Endodermal cell (in vitro differentiated cells): Measurements from ENCODE around the gene SSU72. TPM values are rescaled to one million over a fixed set of nuclear protein-coding genes. Genes with fewer than 3 reads are reported as not detected.

ENCODE experiments used
- DNase-seq: peaks from one replicate; pipeline ENCODE4 v3.0.0-alpha.2; 2017
- H3K27ac ChIP-seq: 2 replicates; pipeline ENCODE4 v1.5.1; 2013; ENCODE audit warnings: mild to moderate bottlenecking, low read depth, low read length, moderate library complexity
- H3K27me3 ChIP-seq: 2 replicates; pipeline ENCODE4 v1.6.1; 2013; ENCODE audit warnings: mild to moderate bottlenecking, low read length, moderate library complexity; ENCODE audit not compliant: insufficient read depth, control insufficient read depth, poor library complexity, severe bottlenecking
- H3K36me3 ChIP-seq: 2 replicates; pipeline ENCODE4 v1.7.0; 2013; ENCODE audit warnings: mild to moderate bottlenecking, low read length, moderate library complexity; ENCODE audit not compliant: control insufficient read depth, insufficient read depth
- H3K4me1 ChIP-seq: one replicate; pipeline ENCODE4 v1.7.0; 2013; ENCODE audit warnings: low read length; ENCODE audit not compliant: control insufficient read depth, insufficient read depth
- H3K4me3 ChIP-seq: 2 replicates; pipeline ENCODE4 v1.5.1; 2013; ENCODE audit warnings: mild to moderate bottlenecking, low read length, moderate library complexity
- H3K9ac ChIP-seq: 2 replicates; pipeline ENCODE4 v1.6.1; 2013; ENCODE audit warnings: mild to moderate bottlenecking, low read length, moderate library complexity; ENCODE audit not compliant: poor library complexity, severe bottlenecking; ENCODE audit errors: extremely low read depth
- H3K9me3 ChIP-seq: 2 replicates; pipeline ENCODE4 v1.6.1; 2013; ENCODE audit warnings: mild to moderate bottlenecking, low read length, moderate library complexity; ENCODE audit not compliant: control insufficient read depth
- H3K27ac Mint-ChIP-seq: 2 replicates; pipeline ENCODE4 v1.8.0; 2020; ENCODE audit warnings: mixed read lengths
- H3K27me3 Mint-ChIP-seq: 2 replicates; pipeline ENCODE4 v1.8.0; 2021; ENCODE audit warnings: mild to moderate bottlenecking, mixed read lengths; ENCODE audit not compliant: insufficient read depth
- H3K36me3 Mint-ChIP-seq: 2 replicates; pipeline ENCODE4 v1.8.0; 2020; ENCODE audit warnings: low read depth, mixed read lengths
- H3K4me1 Mint-ChIP-seq: 2 replicates; pipeline ENCODE4 v1.8.0; 2020; ENCODE audit warnings: mixed read lengths
- H3K4me3 Mint-ChIP-seq: 2 replicates; pipeline ENCODE4 v1.8.0; 2020; ENCODE audit warnings: mild to moderate bottlenecking, moderate library complexity, mixed read lengths
- H3K9me3 Mint-ChIP-seq: 2 replicates; pipeline ENCODE4 v1.8.0; 2020; ENCODE audit warnings: mild to moderate bottlenecking, mixed read lengths
- WGBS, 2 experiments: methylation state at CpG; one replicate each; pipeline versions ENCODE4 v1.1.5 to v1.1.7; 2013; ENCODE audit warnings: missing lambda C conversion rate in 2 of 2, mixed read lengths in 1 of 2; ENCODE audit not compliant: insufficient coverage in 1 of 2, insufficient read length in 1 of 2; 5-methylcytosine and 5-hydroxymethylcytosine counted together
- total RNA-seq, 2 donors: library from RNA; stranded (reverse); fragmentation: NEBNext Ultra II Directional in 1 of 2; extraction: Animal tissue kit (Norgen Biotek cat#: 25700) in 1 of 2; gene quantifications; 2 replicates in 1 of 2; 3 replicates in 1 of 2; pipeline ENCODE4 v1.2.1, GENCODE V29; 2021
- TF ChIP-seq, protein P1 (sequence below): fragments of 200-600 bp; sonication (generic); conservative IDR thresholded peaks from 2 replicates; pipeline ENCODE4 v1.5.0; 2021; ENCODE audit warnings: antibody characterized with exemption, mild to moderate bottlenecking

The SSU72 gene
- total RNA-seq, 2 donors from 2014 or later = 133 to 138 TPM

GRCh38 chr1:1606232-1606631 lies 31.6 kb upstream of the SSU72 start:
- Histone ChIP-seq H3K27ac (no peak overlapping the region), H3K27me3 (peaks cover 14% of the 10 kb centered on the region), H3K36me3 (no peaks in the 10 kb centered on the region), H3K4me1 (no peaks in the 10 kb centered on the region), H3K9me3 (no peaks in the 10 kb centered on the region), H3K4me3 (no peak overlapping the region), H3K9ac (no peak overlapping the region)
- no peak for DNase-seq
- WGBS, 2 experiments = 89 to 91% methylated on average over 6 to 12 of the region's 13 CpGs
- H3K27me3 Mint-ChIP-seq = peaks cover 22% of the 10 kb centered on the region
- H3K9me3 Mint-ChIP-seq = no peaks in the 10 kb centered on the region
- no peaks in the 10 kb centered on the region for H3K36me3 Mint-ChIP-seq
- no peak overlapping the region for H3K4me3 Mint-ChIP-seq
- H3K4me1 Mint-ChIP-seq = peaks cover 4% of the 10 kb centered on the region
- TF ChIP-seq, protein P1, sequence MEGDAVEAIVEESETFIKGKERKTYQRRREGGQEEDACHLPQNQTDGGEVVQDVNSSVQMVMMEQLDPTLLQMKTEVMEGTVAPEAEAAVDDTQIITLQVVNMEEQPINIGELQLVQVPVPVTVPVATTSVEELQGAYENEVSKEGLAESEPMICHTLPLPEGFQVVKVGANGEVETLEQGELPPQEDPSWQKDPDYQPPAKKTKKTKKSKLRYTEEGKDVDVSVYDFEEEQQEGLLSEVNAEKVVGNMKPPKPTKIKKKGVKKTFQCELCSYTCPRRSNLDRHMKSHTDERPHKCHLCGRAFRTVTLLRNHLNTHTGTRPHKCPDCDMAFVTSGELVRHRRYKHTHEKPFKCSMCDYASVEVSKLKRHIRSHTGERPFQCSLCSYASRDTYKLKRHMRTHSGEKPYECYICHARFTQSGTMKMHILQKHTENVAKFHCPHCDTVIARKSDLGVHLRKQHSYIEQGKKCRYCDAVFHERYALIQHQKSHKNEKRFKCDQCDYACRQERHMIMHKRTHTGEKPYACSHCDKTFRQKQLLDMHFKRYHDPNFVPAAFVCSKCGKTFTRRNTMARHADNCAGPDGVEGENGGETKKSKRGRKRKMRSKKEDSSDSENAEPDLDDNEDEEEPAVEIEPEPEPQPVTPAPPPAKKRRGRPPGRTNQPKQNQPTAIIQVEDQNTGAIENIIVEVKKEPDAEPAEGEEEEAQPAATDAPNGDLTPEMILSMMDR = no peak
- no peak overlapping the region for H3K27ac Mint-ChIP-seq

DNA sequence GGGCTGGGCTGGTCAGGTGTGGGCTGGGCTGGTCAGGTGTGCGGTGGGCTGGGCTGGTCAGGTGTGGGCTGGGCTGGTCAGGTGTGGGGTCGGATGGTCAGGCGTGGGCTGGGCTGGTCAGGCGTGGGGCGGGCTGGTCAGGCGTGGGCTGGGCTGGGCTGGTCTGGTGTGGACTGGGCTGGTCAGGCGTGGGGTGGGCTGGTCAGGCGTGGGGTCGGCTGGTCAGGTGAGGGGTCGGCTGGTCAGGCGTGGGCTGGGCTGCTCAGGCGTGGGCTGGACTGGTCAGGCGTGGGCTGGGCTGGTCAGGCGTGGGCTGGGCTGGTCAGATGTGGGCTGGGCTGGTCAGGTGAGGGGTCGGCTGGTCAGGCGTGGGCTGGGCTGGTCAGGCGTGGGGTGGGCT lies 31.1 kb upstream of the SSU72 start:
- H3K27me3 Mint-ChIP-seq = peaks cover 27% of the 10 kb centered on the region
- H3K4me3 Mint-ChIP-seq = no peak overlapping the region
- H3K9me3 Mint-ChIP-seq = no peaks in the 10 kb centered on the region

GRCh38 chr1:1605034-1605591 lies 30.4 kb upstream of the SSU72 start:
- DNase-seq = peak; percentile 49
- no peak overlapping the region for H3K4me3 ChIP-seq
- H3K9me3 ChIP-seq = no peaks in the 10 kb centered on the region
- WGBS, 2 experiments = 88 to 91% methylated on average over 6 to 14 of the region's 14 CpGs
- no peaks in the 10 kb centered on the region for H3K36me3 ChIP-seq
- no peak overlapping the region for H3K27ac ChIP-seq
- Mint-ChIP-seq H3K27me3 (peaks cover 30% of the 10 kb centered on the region), H3K4me3 (no peak overlapping the region), H3K4me1 (no peaks in the 10 kb centered on the region), H3K27ac (no peak overlapping the region), H3K36me3 (no peaks in the 10 kb centered on the region), H3K9me3 (no peaks in the 10 kb centered on the region)
- H3K4me1 ChIP-seq = no peaks in the 10 kb centered on the region
- H3K27me3 ChIP-seq = peaks cover 24% of the 10 kb centered on the region
- TF ChIP-seq, protein P1 = no peak
- H3K9ac ChIP-seq = no peak overlapping the region

More for the DNA sequence above, 31.1 kb upstream of the SSU72 start:
- TF ChIP-seq, protein P1 = no peak
- Histone ChIP-seq H3K9ac (no peak overlapping the region), H3K4me3 (no peak overlapping the region), H3K36me3 (no peaks in the 10 kb centered on the region), H3K27ac (no peak overlapping the region), H3K9me3 (no peaks in the 10 kb centered on the region), H3K27me3 (peaks cover 19% of the 10 kb centered on the region), H3K4me1 (no peaks in the 10 kb centered on the region)
- peaks cover 4% of the 10 kb centered on the region for H3K4me1 Mint-ChIP-seq
- no peak for DNase-seq
- WGBS, 2 experiments = 92 to 100% methylated on average over 7 to 15 of the region's 17 CpGs
- H3K27ac Mint-ChIP-seq = no peak overlapping the region
- no peaks in the 10 kb centered on the region for H3K36me3 Mint-ChIP-seq
